IMR-90 (cell line): ENCODE data around the gene LHPP.

ENCODE experiments used
- BHLHE40 ChIP-seq: fragments of 150-350 bp; IDR thresholded peaks from 2 replicates; pipeline ENCODE4 v1.6.1; 2016; ENCODE audit warnings: mild to moderate bottlenecking, low read depth, low read length
- CEBPB ChIP-seq: IDR thresholded peaks from 2 replicates; pipeline ENCODE4 v1.6.1; 2012; ENCODE audit warnings: low read depth, low read length, improper control_type of control experiment
- CTCF ChIP-seq: conservative IDR thresholded peaks from 2 replicates; pipeline ENCODE4 v1.5.1; 2012; ENCODE audit warnings: mild to moderate bottlenecking, low read depth, low read length, improper control_type of control experiment
- MAFK ChIP-seq: IDR thresholded peaks from 2 replicates; pipeline ENCODE4 v1.6.1; 2012; ENCODE audit warnings: low read depth, low read length, improper control_type of control experiment
- POLR2A ChIP-seq: IDR thresholded peaks from 2 replicates; pipeline ENCODE4 v1.6.1; 2012; ENCODE audit warnings: mild to moderate bottlenecking, low read depth, low read length
- RAD21 ChIP-seq: IDR thresholded peaks from 2 replicates; pipeline ENCODE4 v1.6.1; 2012; ENCODE audit warnings: low read length, improper control_type of control experiment
- RCOR1 ChIP-seq: IDR thresholded peaks from 2 replicates; pipeline ENCODE4 v1.6.1; 2012; ENCODE audit warnings: mild to moderate bottlenecking, low read length, improper control_type of control experiment; ENCODE audit not compliant: insufficient replicate concordance

- TF ChIP-seq POLR2A: no peak
- no peak for TF ChIP-seq CTCF
- TF ChIP-seq BHLHE40: no peak
- TF ChIP-seq RAD21: no peak
- no peak for TF ChIP-seq CEBPB
- no peak for TF ChIP-seq MAFK
- TF ChIP-seq RCOR1: no peak
Observed at GRCh38 chr10:124455441-124455840, 6.2 kb upstream of the LHPP start.
